NCI-H2029 treated with DMSO at 0.1 percent for 48 hours (cell line): ENCODE data around the gene MBLAC1.
A peak's percentile ranks its signal among the peaks of the same experiment; 100 is the strongest.
"Not testable (repeated sequence)": the region's sequence is repeated elsewhere in the genome, so short reads cannot be mapped to it uniquely, and the experiment has no call there.

Experiments used
- DNase-seq: peaks from one replicate; lab custom pipeline; 2025; lab: John Stamatoyannopoulos, UW

The MBLAC1 gene

DNA sequence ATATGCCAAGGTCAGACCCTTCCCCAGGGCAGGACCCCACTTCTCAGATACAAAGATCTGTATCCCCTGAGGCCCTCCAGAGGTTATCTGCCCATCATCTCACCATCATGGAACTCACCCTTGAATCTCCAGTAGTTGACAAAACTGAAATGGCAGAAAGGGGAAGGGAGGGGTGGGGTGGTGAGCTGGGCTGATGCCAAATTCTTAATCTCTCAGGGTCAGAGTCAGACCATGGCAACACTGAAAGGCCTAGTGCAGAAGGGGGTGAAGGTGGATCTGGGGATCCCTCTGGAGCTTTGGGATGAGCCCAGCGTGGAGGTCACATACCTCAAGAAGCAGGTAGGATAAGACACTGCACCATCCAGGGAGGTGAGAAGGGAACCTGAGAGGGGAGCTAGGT, 4.2 kb upstream of the MBLAC1 start:
- no peak for DNase-seq

DNA sequence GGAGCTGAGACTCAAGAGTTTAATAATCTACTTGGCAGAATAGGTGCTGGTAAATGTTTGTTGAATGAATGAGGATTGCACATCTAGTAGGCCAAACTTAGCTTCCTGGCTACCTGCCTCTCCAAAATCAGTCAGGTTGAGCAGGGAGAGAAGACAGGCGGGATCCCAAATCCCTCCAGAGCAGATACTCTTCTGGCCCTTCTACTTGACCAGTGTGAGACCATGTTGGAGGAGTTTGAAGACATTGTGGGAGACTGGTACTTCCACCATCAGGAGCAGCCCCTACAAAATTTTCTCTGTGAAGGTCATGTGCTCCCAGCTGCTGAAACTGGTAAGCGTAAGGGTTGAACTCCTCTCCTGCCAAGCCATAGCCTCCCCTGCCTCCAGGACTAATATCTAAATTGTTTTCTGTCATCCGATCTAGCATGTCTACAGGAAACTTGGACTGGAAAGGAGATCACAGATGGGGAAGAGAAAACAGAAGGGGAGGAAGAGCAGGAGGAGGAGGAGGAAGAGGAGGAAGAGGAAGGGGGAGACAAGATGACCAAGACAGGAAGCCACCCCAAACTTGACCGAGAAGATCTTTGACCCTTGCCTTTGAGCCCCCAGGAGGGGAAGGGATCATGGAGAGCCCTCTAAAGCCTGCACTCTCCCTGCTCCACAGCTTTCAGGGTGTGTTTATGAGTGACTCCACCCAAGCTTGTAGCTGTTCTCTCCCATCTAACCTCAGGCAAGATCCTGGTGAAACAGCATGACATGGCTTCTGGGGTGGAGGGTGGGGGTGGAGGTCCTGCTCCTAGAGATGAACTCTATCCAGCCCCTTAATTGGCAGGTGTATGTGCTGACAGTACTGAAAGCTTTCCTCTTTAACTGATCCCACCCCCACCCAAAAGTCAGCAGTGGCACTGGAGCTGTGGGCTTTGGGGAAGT, 2.2 kb upstream of the MBLAC1 start:
- DNase-seq, result no peak

DNA sequence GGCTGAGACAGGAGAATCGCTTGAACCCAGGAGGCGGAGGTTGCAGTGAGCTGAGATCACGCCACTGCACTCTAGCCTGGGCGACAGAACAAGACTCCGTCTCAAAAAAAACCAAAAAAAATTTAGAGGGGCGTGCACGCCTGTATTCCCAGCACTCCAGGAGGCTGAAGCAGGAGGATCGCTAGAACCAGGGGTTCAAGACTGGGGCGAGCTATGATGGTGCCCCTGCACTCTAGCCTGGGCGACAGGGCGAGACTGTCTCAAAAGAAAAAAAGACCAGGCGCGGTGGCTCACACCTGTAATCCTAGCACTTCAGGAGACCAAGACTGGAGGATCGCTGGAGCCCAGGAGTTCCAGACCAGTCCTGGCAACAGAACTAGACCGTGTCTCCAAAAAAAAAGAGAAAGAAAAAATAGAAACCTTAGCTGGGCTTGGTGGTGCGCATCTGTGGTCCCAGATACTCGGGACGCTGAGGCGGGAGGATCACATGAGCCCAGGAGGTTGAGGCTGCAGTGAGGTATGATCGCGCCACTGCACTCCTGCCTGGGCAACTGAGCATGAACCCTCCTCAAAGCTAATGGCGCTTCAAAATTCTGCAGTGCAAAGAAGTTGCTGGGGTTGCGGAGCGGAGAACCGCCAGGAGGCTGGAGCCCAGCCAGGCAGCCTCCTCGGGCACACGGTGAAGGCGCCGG, 382 bp upstream of the MBLAC1 start:
- DNase-seq, result no peak

DNA sequence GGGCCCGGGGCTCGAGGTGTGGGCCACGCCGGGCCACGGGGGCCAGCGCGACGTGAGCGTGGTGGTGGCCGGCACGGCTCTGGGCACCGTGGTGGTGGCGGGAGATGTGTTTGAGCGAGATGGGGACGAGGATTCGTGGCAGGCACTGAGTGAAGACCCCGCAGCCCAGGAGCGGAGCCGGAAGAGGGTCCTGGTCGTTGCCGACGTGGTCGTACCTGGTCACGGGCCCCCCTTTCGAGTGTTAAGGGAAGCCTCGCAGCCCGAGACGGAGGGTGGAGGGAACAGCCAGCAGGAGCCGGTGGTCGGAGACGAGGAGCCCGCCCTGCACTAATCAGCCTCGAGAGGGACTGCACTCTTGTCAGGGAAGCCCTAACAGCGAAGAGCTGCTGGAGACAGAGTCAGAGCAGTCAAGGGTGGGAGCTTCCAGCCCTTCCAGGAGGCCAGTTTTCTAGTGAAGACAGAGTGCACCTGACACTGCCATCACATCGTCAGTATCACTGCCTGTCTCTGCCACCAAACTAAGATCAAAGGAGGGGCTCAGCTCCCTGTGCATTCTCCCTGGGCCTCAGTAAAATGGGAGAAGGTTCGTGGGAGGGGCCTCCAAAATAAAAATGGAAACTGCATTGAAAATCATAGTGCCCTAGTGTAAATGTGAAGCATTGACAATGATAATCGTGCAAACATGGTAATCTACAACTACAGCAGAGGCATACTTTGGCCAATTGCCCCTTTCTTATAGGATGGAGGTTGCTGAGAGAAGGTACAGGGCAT, 1.3 kb downstream of the MBLAC1 start:
- DNase-seq, result no peak

DNA sequence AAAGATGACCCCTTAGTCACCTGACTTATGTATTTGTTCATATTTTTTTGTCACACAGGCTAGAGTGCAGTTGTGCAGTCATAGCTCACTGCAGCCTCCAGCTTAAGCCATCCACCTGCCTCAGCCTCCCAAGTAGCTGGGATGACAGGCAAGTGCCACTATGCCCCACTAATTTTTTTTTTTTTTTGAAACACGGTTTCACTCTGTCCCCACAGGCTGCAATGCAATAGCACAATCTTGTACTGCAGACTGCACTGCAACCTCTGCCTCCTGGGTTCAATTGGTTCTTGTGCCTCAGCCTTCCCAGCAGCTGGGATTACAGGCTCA, 1.8 kb downstream of the MBLAC1 start:
- DNase-seq, result no peak

DNA sequence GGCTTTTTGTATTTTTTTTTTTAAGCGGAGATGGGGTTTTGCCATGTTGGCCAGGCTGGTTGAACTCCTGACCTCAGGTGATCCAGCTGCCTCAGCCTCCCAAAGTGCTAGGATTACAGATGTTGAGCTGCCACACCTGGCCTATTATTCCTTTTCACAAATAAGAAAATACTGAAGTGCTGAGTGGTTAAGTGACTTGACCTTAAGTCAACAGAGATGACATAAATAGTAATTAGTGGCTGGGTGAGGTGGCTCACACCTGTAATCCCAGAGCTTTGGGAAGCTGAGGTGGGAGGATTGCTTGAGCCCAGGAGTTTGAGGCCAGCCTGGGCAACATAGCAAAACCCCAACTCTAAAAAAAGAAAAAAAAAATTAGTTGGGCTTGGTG, 3.4 kb downstream of the MBLAC1 start:
- DNase-seq, result peak; percentile 57

DNA sequence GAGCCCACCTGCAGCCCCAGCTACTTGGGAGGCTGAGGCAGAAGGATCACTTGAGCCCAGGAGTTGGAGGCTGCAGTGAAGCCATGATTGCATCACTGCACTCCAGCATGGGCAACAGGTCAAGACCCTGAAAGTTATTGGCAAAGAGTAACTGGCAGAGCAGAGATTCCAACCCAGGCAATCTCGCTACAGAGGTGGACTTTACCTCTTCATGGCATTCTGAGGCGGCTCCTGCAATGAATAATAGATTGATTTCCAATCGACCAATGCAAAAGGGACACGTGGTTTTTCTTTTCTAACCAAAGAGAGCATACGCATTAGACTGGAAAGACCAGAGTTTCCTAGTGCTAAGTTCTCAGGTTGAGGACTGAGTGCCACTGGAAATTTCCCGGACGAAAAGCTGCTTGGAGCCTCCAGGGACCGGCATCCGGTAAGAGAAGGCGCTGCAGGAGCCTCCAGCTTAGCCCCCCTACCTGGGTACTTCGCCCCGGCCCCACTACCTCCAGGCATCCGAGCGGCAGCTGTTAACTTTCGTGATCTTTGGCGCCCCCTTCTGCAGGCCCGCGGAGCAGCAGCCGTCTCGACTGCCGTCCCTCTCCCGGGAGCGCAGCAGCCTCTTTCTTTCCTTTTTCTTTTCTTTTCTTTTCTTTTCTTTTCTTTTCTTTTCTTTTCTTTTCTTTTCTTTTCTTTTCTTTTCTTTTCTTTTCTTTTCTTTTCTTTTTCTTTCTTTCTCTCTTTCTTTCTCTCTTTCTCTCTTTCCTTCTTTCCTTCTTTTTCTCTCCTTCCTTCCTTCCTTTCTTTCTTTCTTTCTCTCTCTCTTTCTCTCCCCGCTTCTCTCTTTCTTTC, 4.1 kb downstream of the MBLAC1 start:
- DNase-seq, result peak; percentile 54

DNA sequence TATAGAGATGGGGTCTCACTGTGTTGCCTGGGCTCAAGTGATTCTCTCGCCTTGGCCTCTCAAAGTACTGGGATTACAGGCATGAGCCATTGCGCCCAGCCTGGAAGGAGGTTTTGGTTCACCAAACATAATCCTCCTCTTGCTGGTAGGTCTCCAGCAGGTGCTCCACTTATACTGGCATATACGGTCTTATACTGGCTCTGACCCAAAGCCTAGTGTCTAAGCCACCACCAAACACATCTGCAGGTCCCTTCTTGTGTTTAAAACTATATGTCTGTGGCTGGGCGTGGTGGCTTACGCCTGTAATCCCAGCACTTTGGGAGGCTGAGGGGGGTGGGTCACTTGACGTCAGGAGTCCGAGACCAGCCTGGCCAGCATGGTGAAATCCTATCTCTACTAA, 5.4 kb downstream of the MBLAC1 start:
- DNase-seq, result peak; percentile 68

DNA sequence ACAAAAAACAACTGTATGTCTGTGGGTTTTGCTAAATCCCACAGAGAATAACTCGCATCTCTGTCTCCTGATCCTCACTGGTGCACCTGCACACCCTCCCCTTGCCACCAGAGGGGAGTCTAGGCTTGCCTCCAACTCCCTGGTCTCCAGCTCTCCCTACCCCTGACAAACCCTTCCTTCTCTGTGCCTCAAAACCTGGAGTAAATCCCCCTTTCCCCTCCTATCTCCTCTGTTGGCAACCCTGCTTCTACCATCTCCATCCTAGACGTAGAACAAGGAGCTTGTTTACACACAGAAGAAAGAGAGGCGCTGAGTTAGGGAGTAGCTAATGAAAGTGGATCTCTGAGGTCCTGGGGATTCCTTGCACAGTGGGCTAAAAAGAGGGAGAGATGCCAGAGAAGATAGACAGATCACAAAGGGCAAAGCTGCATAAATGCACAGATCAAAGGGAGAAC, 6.0 kb downstream of the MBLAC1 start:
- DNase-seq, result peak; percentile 56

DNA sequence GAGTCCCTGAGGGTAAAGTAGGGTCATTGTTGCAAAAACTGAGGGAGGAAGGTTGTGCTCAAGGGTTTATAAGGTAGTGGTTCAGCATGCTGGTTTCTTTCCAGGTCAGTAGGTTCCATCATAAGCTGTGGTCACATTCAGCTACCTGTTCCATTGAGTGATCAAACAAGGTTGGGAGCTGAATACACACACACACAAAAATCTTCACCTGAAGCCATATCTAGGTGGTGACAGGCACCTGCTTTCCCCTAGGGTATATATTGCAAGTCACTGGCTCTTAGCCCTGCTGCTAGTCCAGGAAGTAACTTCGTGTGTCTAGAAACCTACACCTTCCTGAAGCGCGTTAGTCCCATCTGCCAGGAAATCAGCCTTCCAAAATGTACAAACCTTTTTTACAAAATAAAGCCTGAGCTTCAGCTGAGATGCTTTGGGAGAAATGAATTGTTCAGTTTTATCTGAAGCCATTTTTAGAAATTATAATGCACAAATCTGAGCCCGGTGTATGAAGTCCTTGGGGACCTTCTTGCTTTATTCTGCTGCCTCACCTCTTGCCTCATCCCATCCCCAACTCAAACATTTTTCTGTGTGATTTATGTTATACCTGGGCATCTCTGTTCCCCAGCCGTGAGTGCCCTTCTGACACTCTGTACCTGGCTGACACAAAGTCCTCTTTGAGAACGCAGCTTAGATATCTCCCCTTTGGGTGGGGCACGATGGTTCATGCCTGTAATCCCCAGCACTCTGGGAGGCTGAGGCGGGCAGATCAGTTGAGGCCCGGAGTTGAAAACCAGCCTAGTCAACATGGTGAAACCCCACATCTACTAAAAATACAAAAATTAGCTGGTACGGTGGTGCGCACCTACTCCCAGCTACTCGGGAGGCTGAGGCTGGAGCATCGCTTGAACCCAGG, 11.3 kb downstream of the MBLAC1 start:
- no peak for DNase-seq

DNA sequence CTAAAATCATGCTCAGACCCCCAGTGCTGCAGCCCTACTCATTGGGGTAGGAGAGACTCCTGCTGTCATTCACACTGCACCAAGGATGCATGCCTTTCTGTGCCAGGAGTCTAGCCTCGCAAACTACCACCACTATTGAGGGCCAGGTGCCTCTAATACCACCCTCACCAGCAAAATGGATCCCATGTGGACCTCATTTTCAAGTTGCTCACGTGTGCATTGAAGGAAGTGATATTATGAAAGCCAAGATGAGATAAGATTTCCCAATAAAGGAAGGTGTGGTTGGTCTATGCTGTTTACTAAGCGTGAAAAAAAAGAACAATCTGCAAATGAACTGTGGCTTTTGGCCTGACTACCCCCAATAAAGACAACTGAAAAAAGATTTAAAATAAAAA, 14.8 kb downstream of the MBLAC1 start:
- no peak for DNase-seq

DNA sequence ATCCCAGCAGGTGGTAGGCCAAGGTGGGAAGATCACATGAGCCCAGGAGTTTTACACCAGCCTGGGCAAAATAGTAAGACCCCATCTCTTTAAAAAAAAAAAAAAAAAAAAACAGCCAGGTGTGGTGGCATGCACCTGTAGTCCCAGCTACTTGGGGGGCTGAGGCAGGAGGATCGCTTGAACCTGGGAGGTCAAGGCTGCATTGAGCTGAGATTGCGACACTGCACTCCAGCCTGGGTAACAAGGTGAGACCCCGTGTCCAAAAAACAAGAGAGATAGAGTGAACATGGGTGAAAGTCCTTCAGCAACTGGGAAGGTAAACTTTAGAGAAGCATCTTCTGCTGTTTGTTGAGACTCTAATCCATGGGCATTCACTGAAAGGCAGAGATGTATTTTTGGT, 15.7 kb downstream of the MBLAC1 start:
- no peak for DNase-seq

DNA sequence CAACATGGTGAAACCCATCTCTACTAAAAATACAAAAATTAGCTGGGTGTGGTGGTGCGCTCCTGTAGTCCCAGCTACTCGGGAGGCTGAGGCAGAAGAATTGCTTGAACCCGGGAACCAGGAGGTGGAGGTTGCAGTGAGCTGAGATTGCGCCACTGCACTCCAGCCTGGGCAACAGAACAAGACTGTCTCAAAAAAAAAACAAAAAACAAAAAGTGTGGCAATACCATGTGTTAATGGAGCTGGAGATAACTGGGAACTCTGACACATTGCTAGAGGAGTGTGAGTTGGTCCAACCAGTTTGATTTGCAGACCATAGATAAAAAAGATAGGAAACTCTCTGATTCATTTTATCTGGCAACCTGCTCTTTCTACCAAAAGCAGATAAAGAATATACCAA, 19.6 kb downstream of the MBLAC1 start:
- not testable (repeated sequence) for DNase-seq

DNA sequence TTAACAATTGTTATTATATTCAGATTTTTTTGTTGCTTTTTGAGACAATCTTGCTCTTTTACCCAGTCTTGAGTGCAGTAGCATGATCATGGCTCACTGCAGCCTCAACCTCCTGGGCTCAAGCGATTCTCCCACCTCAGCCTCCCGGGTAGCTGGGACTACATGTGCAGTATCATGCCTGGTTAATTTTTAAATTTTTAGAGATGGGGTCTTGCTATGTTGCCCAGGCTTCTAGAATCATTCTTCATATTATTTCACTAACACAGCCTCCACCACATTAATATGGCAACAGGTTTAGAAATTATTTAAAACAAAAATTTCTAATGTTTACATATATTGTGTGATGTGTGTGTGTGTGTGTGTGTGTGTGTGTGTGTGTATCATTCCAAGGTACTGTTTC, 20.5 kb downstream of the MBLAC1 start:
- no peak for DNase-seq

DNA sequence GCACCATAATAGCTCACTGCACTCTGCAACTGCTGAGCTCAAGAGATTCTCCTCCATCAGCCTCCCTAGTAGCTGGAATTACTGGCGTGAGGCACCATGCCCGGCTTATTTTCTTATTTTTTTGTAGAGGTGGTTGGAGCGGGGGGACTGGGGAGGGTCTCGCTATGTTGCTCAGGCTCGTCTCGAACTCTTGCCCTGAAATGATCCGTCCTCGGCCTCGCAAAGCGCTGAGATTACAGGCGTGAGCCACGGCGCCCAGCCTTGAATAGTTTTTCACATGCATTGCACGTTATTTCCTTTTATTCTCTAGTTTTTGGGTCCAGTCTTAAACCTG, 21.4 kb downstream of the MBLAC1 start:
- no peak for DNase-seq

DNA sequence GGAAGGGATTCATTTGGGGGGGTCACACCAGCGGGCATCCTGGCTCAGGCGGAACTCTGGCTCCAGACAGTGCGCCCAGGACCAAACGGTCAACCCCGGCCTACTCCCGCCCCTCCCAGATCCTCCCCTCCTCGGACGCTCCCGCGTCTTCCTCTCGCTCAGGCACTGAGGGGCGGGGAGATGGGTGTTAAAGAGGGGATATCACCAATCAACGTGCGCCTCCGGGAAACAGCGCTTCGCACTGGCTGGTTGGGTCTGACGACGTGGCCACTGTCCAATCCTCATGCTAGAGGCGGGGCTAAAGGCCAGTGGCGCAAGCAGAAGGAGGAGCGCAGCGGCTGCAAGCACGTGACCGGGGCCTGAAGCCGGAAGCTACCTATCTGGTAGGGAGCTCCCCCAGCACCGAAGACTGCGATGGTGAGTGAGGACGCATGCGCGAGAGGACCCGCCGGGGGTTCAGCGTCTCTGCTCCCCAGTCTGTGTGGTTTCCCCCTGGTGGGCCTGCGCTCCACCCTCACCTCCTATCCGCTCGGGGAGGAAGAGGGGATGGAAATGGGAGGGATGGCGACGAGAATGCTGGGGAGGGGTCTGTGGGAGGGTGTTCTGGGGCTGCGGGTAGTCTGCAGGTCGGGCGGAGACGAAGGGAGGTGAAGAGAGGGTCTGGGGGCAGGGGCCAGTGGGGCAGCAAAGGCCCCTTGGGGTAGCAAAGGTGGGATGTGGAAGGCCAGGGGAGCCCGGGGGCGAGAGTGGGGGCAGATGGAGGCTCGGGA, 22.0 kb downstream of the MBLAC1 start, which contains the start of gene LAMTOR4:
Gene LAMTOR4, plus strand, starts transcription at position 360 of the 770 bp plus-strand sequence. Its CDS starts 55 bp downstream, at position 415.
- DNase-seq, result peak; percentile 96

DNA sequence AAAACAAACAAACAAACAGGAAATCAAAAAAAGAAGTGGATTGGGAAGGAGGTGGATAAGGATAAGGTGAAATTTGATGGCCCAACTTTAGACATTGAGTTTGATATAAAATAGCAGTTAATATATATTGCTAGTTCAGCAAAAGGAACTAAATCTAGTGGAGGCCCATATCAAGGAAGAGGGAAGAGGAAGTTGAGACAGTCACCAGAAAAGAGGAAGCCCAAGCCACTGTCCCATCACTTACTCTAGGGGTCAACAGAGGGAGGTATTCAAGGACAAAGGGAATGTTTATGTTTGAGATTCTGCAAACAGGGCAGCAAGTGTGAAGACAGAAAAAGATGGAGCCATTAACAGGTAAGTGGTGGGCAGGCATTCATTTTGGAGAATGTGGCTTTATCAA, 25.6 kb downstream of the MBLAC1 start:
- DNase-seq, result no peak

DNA sequence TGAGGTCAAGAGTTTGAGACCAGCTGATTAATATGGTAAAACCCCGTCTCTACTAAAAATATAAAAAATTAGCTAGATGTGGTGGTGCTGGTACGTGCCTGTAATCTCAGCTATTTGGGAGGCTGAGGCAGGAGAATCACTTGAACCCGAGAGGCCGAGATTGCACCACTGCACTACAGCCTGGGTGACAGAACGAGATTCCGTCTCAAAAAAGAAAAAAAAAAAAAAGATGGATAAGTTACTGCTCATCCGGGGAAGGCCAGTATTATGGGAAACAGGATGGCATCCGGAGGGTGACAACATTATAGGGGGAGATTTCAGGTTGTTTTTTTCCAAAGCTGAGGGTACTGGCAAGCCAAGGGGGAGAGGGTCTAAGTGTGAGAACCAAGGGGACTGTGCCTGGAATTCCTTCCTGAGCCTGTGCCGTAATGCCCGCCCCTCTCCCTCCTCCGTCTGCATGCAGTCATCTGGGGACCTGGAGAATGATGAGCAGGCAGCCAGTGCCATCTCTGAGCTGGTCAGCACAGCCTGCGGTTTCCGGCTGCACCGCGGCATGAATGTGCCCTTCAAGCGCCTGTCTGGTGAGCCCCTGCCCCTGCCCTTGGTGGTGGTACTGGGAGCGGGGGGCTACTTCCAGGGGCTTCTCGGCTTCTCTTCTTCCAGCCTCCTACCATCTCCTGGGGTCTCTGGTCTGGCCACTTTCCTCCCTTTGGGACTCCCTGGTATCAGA, 26.3 kb downstream of the MBLAC1 start:
- DNase-seq, result no peak
